Measurements from ENCODE around the gene NPAS3. TPM values are rescaled to one million over a fixed set of nuclear protein-coding genes. Genes with fewer than 3 reads are reported as not detected.

Gene NPAS3
- total and polyA plus RNA-seq, 2 of the 8 experiments (the other 6 are each of a cell fraction or from before 2014, with no cell fraction given): 0.11 to 0.60 TPM

DNA sequence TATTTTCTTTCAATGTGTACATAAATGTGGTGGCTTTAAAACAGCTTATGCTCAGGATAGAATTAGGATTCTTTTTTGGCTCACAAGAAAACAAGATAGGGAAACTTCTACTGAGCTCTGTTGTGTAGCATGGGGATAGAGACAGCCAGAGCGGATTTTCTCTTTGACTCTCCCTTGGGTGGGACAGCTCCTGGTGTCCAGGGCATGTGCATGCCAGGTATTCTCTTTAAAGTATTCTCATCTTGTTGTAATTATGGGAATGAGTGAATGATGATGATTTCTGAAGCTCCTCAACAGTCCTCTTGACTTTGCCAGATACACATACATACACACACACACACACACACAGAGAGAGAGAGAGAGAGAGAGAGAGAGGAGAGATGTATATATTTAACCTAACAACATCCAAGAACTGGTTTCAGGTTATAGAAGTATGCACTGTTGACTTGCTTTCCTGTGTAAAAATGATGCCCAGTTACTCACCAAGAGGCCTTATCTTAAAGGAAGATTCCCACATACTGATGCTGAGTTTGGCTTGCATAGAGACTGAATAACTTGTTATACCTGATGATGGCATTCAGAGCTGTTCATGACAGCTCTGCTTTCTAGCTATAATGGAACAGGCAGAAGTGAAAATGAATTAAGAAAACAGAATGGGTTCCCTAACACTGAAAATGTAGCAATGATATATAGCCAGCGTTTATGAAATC lies 624.7 kb downstream of the NPAS3 start:
- H2AK5ac ChIP-seq (ENCODE audit: low read depth, low read length): no peak overlapping the region
- H3K23me2 ChIP-seq (ENCODE audit: low read depth, low read length): no peaks in the 10 kb centered on the region
- no peak overlapping the region for H3K14ac ChIP-seq (ENCODE audit: insufficient read length)
- ChIA-PET POLR2A (ENCODE audit: partially characterized antibody) (no interaction called here), CTCF (ENCODE audit: partially characterized antibody) (interaction anchor here (0.7 kb wide), 1 partner anchor 113 kb away, joined by 3 read pairs; no protein-coding TSS in a partner anchor)
- WGBS, 2 experiments (ENCODE audit: extremely low coverage in 1 of 2, insufficient coverage in 1 of 2, insufficient read length in 1 of 2, insufficient replicate concordance in 2 of 2, low coverage in 1 of 2, low lambda C conversion rate in 2 of 2, missing lambda C conversion rate in 1 of 2): 94% methylated on average over 2 of the region's 2 CpGs; no CpG with 5 or more reads in 1 of the 2 experiments
- no peak overlapping the region for H3K4me3 ChIP-seq (ENCODE audit: extremely low read depth in 1 of 4, insufficient read depth in 2 of 4, low read depth in 3 of 4, low read length in 4 of 4)
- H2BK20ac ChIP-seq (ENCODE audit: low read length): no peak overlapping the region
- no peak overlapping the region for H3K18ac ChIP-seq (ENCODE audit: extremely low read depth, low read length)
- no peak overlapping the region for H4K8ac ChIP-seq (ENCODE audit: extremely low read depth, insufficient read depth, low read length)
- no peak overlapping the region for H2BK5ac ChIP-seq (ENCODE audit: low read depth, low read length)
- no peaks in the 10 kb centered on the region for H3K9me3 ChIP-seq (ENCODE audit: insufficient read depth in 2 of 2, low read depth in 1 of 2, low read length in 1 of 2)
- no peak overlapping the region for H4K5ac ChIP-seq (ENCODE audit: insufficient read length, low read depth, low read length)
- H3K27me3 ChIP-seq (replicated peaks in 1 of 4; ENCODE audit: control insufficient read depth in 3 of 4, extremely low read depth in 1 of 4, insufficient read depth in 3 of 4, low read length in 3 of 4): no peaks in the 10 kb centered on the region
- H3K4ac ChIP-seq (replicated peaks; ENCODE audit: insufficient read length, low read depth, low read length): no peak overlapping the region
- H3K4me2 ChIP-seq (ENCODE audit: insufficient read depth in 1 of 2, low read depth in 2 of 2, low read length in 2 of 2): no peak overlapping the region
- H4K20me1 ChIP-seq (replicated peaks in 1 of 2; ENCODE audit: control insufficient read depth in 1 of 2, insufficient read depth in 2 of 2, low read length in 2 of 2): no peaks in the 10 kb centered on the region
- DNase-seq (ENCODE audit: low read depth in 1 of 2, low spot score in 2 of 2) (no peak), FAIRE-seq (no peak)
- no peak overlapping the region for H2BK15ac ChIP-seq (ENCODE audit: low read length)
- TF ChIP-seq HDAC6 (IDR thresholded peaks at IDR 0.05; ENCODE audit: low read depth, low read length): no peak
- TF ChIP-seq KDM1A (IDR thresholded peaks at IDR 0.05; ENCODE audit: borderline replicate concordance, low read length): no peak
- TF ChIP-seq NANOG (IDR thresholded peaks at IDR 0.05; ENCODE audit: insufficient read depth, low read depth, low read length, poor library complexity, severe bottlenecking): no peak
- TF ChIP-seq, protein P1, sequence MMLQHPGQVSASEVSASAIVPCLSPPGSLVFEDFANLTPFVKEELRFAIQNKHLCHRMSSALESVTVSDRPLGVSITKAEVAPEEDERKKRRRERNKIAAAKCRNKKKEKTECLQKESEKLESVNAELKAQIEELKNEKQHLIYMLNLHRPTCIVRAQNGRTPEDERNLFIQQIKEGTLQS (IDR thresholded peaks at IDR 0.05; ENCODE audit: insufficient read depth, low read depth, low read length): no peak
- TF ChIP-seq, protein P2, sequence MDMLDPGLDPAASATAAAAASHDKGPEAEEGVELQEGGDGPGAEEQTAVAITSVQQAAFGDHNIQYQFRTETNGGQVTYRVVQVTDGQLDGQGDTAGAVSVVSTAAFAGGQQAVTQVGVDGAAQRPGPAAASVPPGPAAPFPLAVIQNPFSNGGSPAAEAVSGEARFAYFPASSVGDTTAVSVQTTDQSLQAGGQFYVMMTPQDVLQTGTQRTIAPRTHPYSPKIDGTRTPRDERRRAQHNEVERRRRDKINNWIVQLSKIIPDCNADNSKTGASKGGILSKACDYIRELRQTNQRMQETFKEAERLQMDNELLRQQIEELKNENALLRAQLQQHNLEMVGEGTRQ (IDR thresholded peaks at IDR 0.05; ENCODE audit: low read length): no peak
- H3K36me3 ChIP-seq (ENCODE audit: control insufficient read depth in 2 of 4, insufficient read depth in 4 of 4, low read length in 3 of 4): no peaks in the 10 kb centered on the region
- H3K4me1 ChIP-seq (replicated peaks in 1 of 4; ENCODE audit: control insufficient read depth in 3 of 4, insufficient read depth in 4 of 4, low read length in 3 of 4): peaks cover 0 to 5% (median 3%) of the 10 kb centered on the region in 4 experiments; a peak in 3 of 7 replicates
- no peaks in the 10 kb centered on the region for H3K79me2 ChIP-seq (ENCODE audit: control insufficient read depth in 1 of 2, insufficient read depth in 2 of 2, low read length in 2 of 2)
- H2AFZ ChIP-seq (ENCODE audit: low read length): no peak overlapping the region
- no peak overlapping the region for H3K27ac ChIP-seq (ENCODE audit: low read depth, low read length)
- H4K91ac ChIP-seq (replicated peaks; ENCODE audit: insufficient read length, low read length): no peak overlapping the region
- H2BK120ac ChIP-seq (replicated peaks; ENCODE audit: low read depth, low read length): no peak overlapping the region
- no peak overlapping the region for H3K9ac ChIP-seq (replicated peaks in 1 of 4; ENCODE audit: extremely low read depth in 1 of 4, low read depth in 3 of 4, low read length in 3 of 4)
- no peak overlapping the region for H3K23ac ChIP-seq (ENCODE audit: insufficient read length)
- H3K79me1 ChIP-seq (ENCODE audit: low read depth, low read length): no peaks in the 10 kb centered on the region
- H3K56ac ChIP-seq (replicated peaks; ENCODE audit: insufficient read length, low read depth, low read length): no peak overlapping the region
- H2BK12ac ChIP-seq (ENCODE audit: low read depth, low read length): no peak overlapping the region

All from H1 (cell line).